ENCODE measurements around the gene PARP3. TPM values are rescaled to one million over a fixed set of nuclear protein-coding genes. Genes with fewer than 3 reads are reported as not detected.

PARP3 gene
- total RNA-seq, 1 experiment from 2014 or later = 17.5 TPM

- RAD21 ChIA-PET (ENCODE audit: low non-redundant PET in 1 of 2, low total read pairs in 2 of 2, uncharacterized antibody in 2 of 2, unreplicated experiment in 2 of 2) = no interaction called here
- H3K9me2 ChIP-seq (ENCODE audit: insufficient read depth) = no peaks in the 10 kb centered on the region
- no peak overlapping the region for H3K27ac ChIP-seq (ENCODE audit: low read depth, low read length)
- H4K20me1 ChIP-seq (ENCODE audit: insufficient read depth) = 0 out of 2 replicates have a peak, but pooled peaks cover under 1% of the 10 kb centered on the region
- DNase-seq (ENCODE audit: low read depth, low spot score) (no peak), ATAC-seq (no peak)
- no peak for TF ChIP-seq SIN3A (IDR thresholded peaks at IDR 0.05; ENCODE audit: low read depth)
- TF ChIP-seq ZNF274 (IDR thresholded peaks at IDR 0.05; ENCODE audit: low read depth, low read length) = no peak
- no peak for TF ChIP-seq POLR2A (IDR thresholded peaks at IDR 0.05; ENCODE audit: borderline replicate concordance, extremely low read depth, insufficient read depth, insufficient read length)
- no peak for TF ChIP-seq MAX (IDR thresholded peaks at IDR 0.05)
- BruUV-seq (replicated peaks) = no TSS peak
- CTCF ChIA-PET = no interaction called here
- no peak overlapping the region for H3K9ac ChIP-seq (ENCODE audit: low read length)
- no peak overlapping the region for H3K4me2 ChIP-seq (ENCODE audit: low read length)
- H3K9me3 ChIP-seq (ENCODE audit: control insufficient read depth in 1 of 2, insufficient read depth in 1 of 2, low read depth in 1 of 2, low read length in 2 of 2) = no peaks in the 10 kb centered on the region
- H3K4me1 ChIP-seq (ENCODE audit: control insufficient read depth in 1 of 2, insufficient read depth in 2 of 2, low read length in 2 of 2) = peaks cover 11 to 17% of the 10 kb centered on the region in 2 experiments
- POLR2A ChIA-PET = no interaction called here
- intact Hi-C loops (cut with micrococcal nuclease) = no loop called here
- H3K4me3 ChIP-seq (replicated peaks in 1 of 2; ENCODE audit: low read depth in 1 of 2, low read length in 2 of 2) = no peak overlapping the region
- no peak overlapping the region for H2AFZ ChIP-seq (ENCODE audit: low read depth, low read length, poor library complexity, severe bottlenecking)
- H3K36me3 ChIP-seq (ENCODE audit: control insufficient read depth in 1 of 2, insufficient read depth in 2 of 2, low read length in 2 of 2) = no peaks in the 10 kb centered on the region; a peak in 1 of 4 replicates
- peaks cover 6% of the 10 kb centered on the region for H3K79me2 ChIP-seq (ENCODE audit: insufficient read depth, low read length)
- H3K27me3 ChIP-seq (ENCODE audit: insufficient read depth, low read length) = no peaks in the 10 kb centered on the region
These were observed 4.0 kb downstream of the PARP3 start for GRCh38 chr3:51945926-51946705.

GRCh38 chr3:51946796-51947195, 4.6 kb downstream of the PARP3 start:
- CTCF ChIA-PET = no interaction called here
- Histone ChIP-seq H3K9me2 (ENCODE audit: insufficient read depth) (no peaks in the 10 kb centered on the region), H2AFZ (ENCODE audit: low read depth, low read length, poor library complexity, severe bottlenecking) (no peak overlapping the region), H3K36me3 (ENCODE audit: control insufficient read depth in 1 of 2, insufficient read depth in 2 of 2, low read length in 2 of 2) (no peaks in the 10 kb centered on the region), H4K20me1 (ENCODE audit: insufficient read depth) (no peaks in the 10 kb centered on the region), H3K4me2 (ENCODE audit: low read length) (no peak overlapping the region), H3K9me3 (ENCODE audit: control insufficient read depth in 1 of 2, insufficient read depth in 1 of 2, low read depth in 1 of 2, low read length in 2 of 2) (no peaks in the 10 kb centered on the region), H3K4me3 (replicated peaks in 1 of 2; ENCODE audit: low read depth in 1 of 2, low read length in 2 of 2) (no peak overlapping the region), H3K27me3 (ENCODE audit: insufficient read depth, low read length) (no peaks in the 10 kb centered on the region), H3K4me1 (ENCODE audit: control insufficient read depth in 1 of 2, insufficient read depth in 2 of 2, low read length in 2 of 2) (peaks cover 11 to 17% of the 10 kb centered on the region in 2 experiments), H3K9ac (ENCODE audit: low read length) (no peak overlapping the region), H3K79me2 (ENCODE audit: insufficient read depth, low read length) (no peaks in the 10 kb centered on the region), H3K27ac (ENCODE audit: low read depth, low read length) (no peak overlapping the region)
- POLR2A ChIA-PET = no interaction called here
- BruUV-seq (replicated peaks) = no TSS peak
- RAD21 ChIA-PET (ENCODE audit: low non-redundant PET in 1 of 2, low total read pairs in 2 of 2, uncharacterized antibody in 2 of 2, unreplicated experiment in 2 of 2) = no interaction called here
- TF ChIP-seq ATF3 (IDR thresholded peaks at IDR 0.05) (no peak), ZBTB33 (IDR thresholded peaks at IDR 0.05; ENCODE audit: extremely low read depth, insufficient replicate concordance, low read length) (no peak), RAD21 (IDR thresholded peaks at IDR 0.05; ENCODE audit: low read depth) (no peak), POLR2A (IDR thresholded peaks at IDR 0.05; ENCODE audit: borderline replicate concordance, extremely low read depth, insufficient read depth, insufficient read length) (no peak), EGR1 (IDR thresholded peaks at IDR 0.05; ENCODE audit: low read depth) (no peak), ELF1 (IDR thresholded peaks at IDR 0.05; ENCODE audit: borderline replicate concordance, low read depth) (no peak), JUND (IDR thresholded peaks at IDR 0.05) (no peak), ZFX (IDR thresholded peaks at IDR 0.05) (no peak), CBX3 (IDR thresholded peaks at IDR 0.05; ENCODE audit: low read depth) (no peak)
- intact Hi-C loops (cut with micrococcal nuclease) = no loop called here
- DNase-seq (ENCODE audit: low read depth, low spot score) (no peak), ATAC-seq (no peak)
